ENCODE measurements around the gene ASCL1.

ASCL1 gene

DNA sequence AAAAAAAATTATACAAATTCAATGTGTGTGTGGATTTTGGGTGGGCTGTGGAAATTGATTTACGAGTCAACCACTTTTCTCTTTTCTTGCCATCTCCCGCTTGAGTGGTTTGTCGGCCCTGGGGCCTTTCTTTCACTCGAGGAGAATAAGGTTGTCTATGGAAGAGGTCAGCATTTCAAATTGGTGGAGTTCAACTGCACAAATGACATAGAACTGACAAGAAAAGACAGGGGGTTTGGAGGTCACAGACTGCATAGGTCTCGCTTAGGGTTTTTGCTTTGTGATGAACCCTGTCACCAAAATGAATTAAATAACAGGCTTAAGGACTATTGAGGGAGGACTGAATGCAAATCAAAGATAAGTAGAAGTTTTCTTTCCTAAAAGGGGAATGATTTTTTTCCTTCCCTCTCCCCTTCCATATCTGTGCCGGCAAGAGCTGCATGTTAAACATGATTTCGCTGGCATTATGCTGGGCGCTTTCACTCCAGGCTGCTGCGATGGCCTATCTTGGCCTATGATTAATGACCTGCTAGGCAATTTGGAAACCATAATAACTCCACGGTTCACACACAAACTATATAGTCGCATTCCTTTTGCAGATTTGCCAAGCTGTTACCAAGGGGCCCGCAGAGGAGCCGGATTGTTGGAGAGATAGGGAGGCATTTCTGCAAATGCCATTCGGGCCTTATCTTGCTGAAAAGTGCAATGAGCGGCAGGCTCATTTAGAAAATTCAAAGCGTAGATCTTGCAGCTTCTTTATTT lies 20.7 kb downstream of the ASCL1 start:
- Mint-ChIP-seq H3K27me3 (peaks cover 12% of the 10 kb centered on the region), H3K4me3 (no peak overlapping the region)

DNA sequence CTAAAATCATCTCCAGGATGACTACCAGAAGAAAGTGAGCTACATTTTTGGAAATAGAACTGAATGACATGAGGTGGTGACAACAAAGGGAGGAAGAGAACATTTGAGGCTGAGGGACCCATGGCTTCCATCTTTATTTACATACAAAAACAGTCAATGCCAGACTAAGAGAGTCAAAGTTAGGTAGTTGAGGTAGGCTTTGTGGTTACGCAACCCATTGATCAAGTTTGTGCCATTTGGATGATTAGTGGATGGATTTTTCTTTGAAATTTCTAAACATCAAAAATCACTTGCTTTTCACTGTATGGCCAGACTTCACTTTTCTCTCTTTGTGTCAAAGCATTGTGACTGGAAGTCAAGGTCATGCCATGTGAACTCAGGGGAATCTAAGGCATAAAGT lies 22.9 kb downstream of the ASCL1 start:
- H3K9me3 Mint-ChIP-seq, result no peaks in the 10 kb centered on the region
- ATAC-seq (ENCODE audit: low read depth) (no peak), DNase-seq (ENCODE audit: low spot score in 2 of 2) (no peak)
- no peaks in the 10 kb centered on the region for H3K36me3 Mint-ChIP-seq
- no peaks in the 10 kb centered on the region for H3K4me1 Mint-ChIP-seq
- no peak overlapping the region for H3K4me3 Mint-ChIP-seq
- H3K27ac Mint-ChIP-seq, result no peak overlapping the region
- peaks cover 14% of the 10 kb centered on the region for H3K27me3 Mint-ChIP-seq

More for the DNA sequence above, 20.7 kb downstream of the ASCL1 start:
- Mint-ChIP-seq H3K27ac (no peak overlapping the region), H3K4me1 (no peaks in the 10 kb centered on the region), H3K36me3 (no peaks in the 10 kb centered on the region), H3K9me3 (peaks cover 6% of the 10 kb centered on the region)
- no peak for DNase-seq (ENCODE audit: low spot score in 2 of 2)
- no peak for ATAC-seq (ENCODE audit: low read depth)

DNA sequence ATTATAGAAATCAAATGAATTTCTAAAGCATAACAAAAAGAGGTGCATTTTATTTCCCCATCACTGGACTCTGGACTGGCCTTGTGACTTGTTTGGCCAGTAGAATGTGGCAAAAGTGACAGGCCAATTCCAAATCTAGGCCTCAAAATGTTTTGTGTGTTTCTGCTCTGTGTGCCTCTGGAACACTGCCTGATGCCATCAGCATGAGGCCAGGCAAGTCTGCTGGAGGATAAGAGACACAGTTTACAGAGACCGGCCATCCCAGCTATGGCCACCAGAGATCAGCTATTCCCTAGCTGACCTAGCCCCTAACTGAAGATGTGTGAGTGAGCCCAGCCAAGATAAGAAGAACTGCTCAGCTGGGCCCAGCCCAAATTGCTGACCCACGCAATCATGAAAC lies 32.9 kb downstream of the ASCL1 start:
- DNase-seq (ENCODE audit: low spot score in 2 of 2), result no peak
- Mint-ChIP-seq H3K4me1 (peaks cover 3% of the 10 kb centered on the region), H3K9me3 (peaks cover 1% of the 10 kb centered on the region), H3K36me3 (no peaks in the 10 kb centered on the region), H3K4me3 (no peak overlapping the region), H3K27me3 (peaks cover 3% of the 10 kb centered on the region), H3K27ac (no peak overlapping the region)
- ATAC-seq (ENCODE audit: low read depth), result no peak

DNA sequence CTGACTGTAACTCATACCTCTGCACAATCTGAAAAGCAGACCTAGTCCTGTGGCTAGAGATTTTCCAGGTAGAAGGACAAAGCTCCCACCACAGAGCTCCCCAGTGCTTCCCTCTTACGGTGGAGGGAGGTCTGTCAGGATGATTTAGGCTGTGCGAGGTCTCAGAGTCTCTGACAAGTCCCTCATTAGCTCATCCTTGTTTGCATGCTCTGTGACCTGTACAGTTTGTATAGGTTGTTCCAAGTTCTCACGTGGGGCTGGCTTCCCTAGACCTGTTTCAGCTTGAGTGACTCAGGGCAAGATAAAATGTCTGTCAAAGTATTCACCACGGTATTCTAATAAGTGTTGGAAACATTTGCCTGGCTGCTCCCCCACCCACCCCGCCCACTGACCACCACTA lies 34.8 kb downstream of the ASCL1 start:
- DNase-seq (ENCODE audit: low spot score in 2 of 2) (no peak), ATAC-seq (ENCODE audit: low read depth) (no peak)
- Mint-ChIP-seq H3K36me3 (no peaks in the 10 kb centered on the region), H3K27ac (no peak overlapping the region), H3K4me3 (no peak overlapping the region), H3K4me1 (peaks cover 3% of the 10 kb centered on the region), H3K9me3 (peaks cover 4% of the 10 kb centered on the region), H3K27me3 (peaks cover 3% of the 10 kb centered on the region)

DNA sequence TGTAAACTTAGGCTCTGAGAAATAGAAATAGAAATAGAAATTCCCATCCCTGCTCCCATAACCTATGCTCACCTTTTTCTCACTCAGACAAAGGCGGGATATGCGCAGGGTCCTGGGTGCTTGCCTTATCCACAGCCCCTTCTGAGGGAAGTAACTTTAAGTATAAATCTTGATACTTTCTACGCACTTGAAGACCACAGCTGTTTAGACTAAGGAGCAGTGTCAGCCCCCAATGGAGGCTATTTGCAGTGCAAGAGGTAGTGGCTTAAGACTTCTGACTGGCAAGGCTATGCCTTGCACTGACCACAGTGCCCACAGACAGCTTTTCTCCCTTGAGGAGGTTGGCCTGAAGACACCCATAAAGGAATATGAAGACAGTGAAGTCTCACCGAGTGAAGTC lies 35.2 kb downstream of the ASCL1 start:
- Mint-ChIP-seq H3K36me3 (no peaks in the 10 kb centered on the region), H3K27me3 (peaks cover 3% of the 10 kb centered on the region), H3K4me3 (no peak overlapping the region), H3K27ac (no peak overlapping the region), H3K4me1 (peaks cover 3% of the 10 kb centered on the region), H3K9me3 (peaks cover 4% of the 10 kb centered on the region)
- DNase-seq (ENCODE audit: low spot score in 2 of 2), result no peak
- no peak for ATAC-seq (ENCODE audit: low read depth)

DNA sequence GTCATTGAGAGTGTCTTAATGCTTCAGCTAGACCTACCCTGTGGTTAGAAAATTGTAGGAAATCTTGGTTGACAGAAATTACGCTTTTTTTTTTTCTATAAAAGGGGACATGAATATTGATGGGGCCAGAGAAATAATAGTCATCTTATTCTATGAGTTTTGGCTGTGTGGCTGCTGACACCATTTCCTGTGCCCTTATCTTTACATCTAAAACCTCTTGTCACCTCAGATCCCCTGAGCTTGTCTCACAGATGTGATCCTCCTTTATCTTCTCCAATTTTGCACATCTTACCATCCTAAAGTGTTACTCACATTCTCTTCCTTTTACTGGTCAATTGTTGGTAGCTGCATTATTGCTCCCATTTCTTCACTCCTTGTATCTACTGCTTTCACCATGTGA lies 36.1 kb downstream of the ASCL1 start:
- ATAC-seq (ENCODE audit: low read depth) (no peak), DNase-seq (ENCODE audit: low spot score in 2 of 2) (no peak)
- Mint-ChIP-seq H3K4me1 (peaks cover 3% of the 10 kb centered on the region), H3K36me3 (no peaks in the 10 kb centered on the region), H3K27ac (no peak overlapping the region), H3K9me3 (peaks cover 5% of the 10 kb centered on the region), H3K27me3 (peaks cover 1% of the 10 kb centered on the region), H3K4me3 (no peak overlapping the region)

DNA sequence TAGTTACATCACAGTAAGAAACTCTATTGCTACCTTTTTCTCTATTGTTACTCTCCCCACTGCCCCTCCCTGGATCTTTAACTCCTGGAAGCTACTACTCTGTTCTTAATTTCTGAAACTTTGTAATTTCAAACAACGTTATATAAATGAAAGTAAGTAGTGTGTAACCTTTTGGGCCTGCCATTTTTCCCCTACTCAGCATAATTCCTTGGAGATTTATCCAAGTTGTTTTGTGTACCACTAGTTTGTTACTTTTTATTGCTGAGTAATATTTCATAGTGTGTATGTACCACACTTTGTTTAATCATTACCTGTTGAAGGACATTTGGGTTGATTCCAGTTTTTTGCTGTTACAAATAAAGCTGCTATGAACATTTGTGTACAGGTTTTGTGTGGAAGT lies 37.9 kb downstream of the ASCL1 start:
- peaks cover 1% of the 10 kb centered on the region for H3K27me3 Mint-ChIP-seq
- peaks cover 12% of the 10 kb centered on the region for H3K9me3 Mint-ChIP-seq
- no peak overlapping the region for H3K27ac Mint-ChIP-seq
- ATAC-seq (ENCODE audit: low read depth), result no peak
- peaks cover 3% of the 10 kb centered on the region for H3K4me1 Mint-ChIP-seq
- no peak overlapping the region for H3K4me3 Mint-ChIP-seq
- no peak for DNase-seq (ENCODE audit: low spot score in 2 of 2)
- no peaks in the 10 kb centered on the region for H3K36me3 Mint-ChIP-seq
